Naive thymus-derived CD4-positive, alpha-beta T cell (primary cell): ENCODE data around the gene EFR3B. TPM values are rescaled to one million over a fixed set of nuclear protein-coding genes. Genes with fewer than 3 reads are reported as not detected.

ENCODE experiments used
- ATAC-seq: fragments of 150-1000 bp; cut with Tn5 transposase; 2 replicates; pipeline ENCODE4 v1.10.0; 2021; ENCODE audit warnings: mild to moderate bottlenecking, moderate library complexity
- CTCF ChIA-PET: fragments of 350-600 bp; sonication (Branson Sonifier 250); formaldehyde crosslinking; loops from one replicate; lab custom pipeline; 2021; ENCODE audit warnings: antibody characterized with exemption; lab: Charles Lee
- POLR2A ChIA-PET: fragments of 350-600 bp; sonication (Branson Sonifier 250); formaldehyde crosslinking; loops from one replicate; lab custom pipeline; 2021; ENCODE audit warnings: antibody characterized with exemption, inconsistent platforms; lab: Charles Lee
- DNase-seq, 9 donors: peaks; one replicate each; pipeline versions ENCODE4 v3.0.0 to v3.0.0-alpha.2; 2020 to 2022; ENCODE audit warnings: mixed read lengths in 1 of 9
- H3K27ac ChIP-seq: one replicate; pipeline ENCODE4 v1.7.0; 2013; ENCODE audit warnings: mild to moderate bottlenecking, low read depth, low read length, moderate library complexity
- H3K27me3 ChIP-seq, 2 donors: one replicate each; pipeline ENCODE4 v1.7.0; 2013; ENCODE audit warnings: low read length in 2 of 2, mild to moderate bottlenecking in 2 of 2, moderate library complexity in 2 of 2; ENCODE audit not compliant: control insufficient read depth in 2 of 2, insufficient read depth in 2 of 2
- H3K36me3 ChIP-seq, 3 experiments: 1 replicate in 2 of 3; 2 replicates in 1 of 3; pipeline ENCODE4 v1.7.0; 2013; ENCODE audit warnings: low read length in 3 of 3, mild to moderate bottlenecking in 3 of 3, moderate library complexity in 1 of 3; ENCODE audit not compliant: insufficient read depth in 3 of 3, control insufficient read depth in 2 of 3
- H3K4me1 ChIP-seq, 2 donors: one replicate each; pipeline ENCODE4 v1.7.0; 2013; ENCODE audit warnings: low read length in 2 of 2, mild to moderate bottlenecking in 2 of 2, moderate library complexity in 1 of 2; ENCODE audit not compliant: control insufficient read depth in 2 of 2, insufficient read depth in 2 of 2
- H3K4me3 ChIP-seq: 2 replicates; pipeline ENCODE4 v1.7.0; 2013; ENCODE audit warnings: mild to moderate bottlenecking, low read length
- H3K9me3 ChIP-seq, 3 experiments: 1 replicate in 2 of 3; 2 replicates in 1 of 3; pipeline ENCODE4 v1.7.0; 2013; ENCODE audit warnings: low read length in 3 of 3; ENCODE audit not compliant: control insufficient read depth in 2 of 3
- H3K27ac Mint-ChIP-seq, 9 donors: one replicate each; pipeline ENCODE4 v1.8.0; 2020 to 2022; ENCODE audit warnings: mixed read lengths in 9 of 9, mild to moderate bottlenecking in 8 of 9, moderate library complexity in 5 of 9, inconsistent platforms in 2 of 9
- H3K27me3 Mint-ChIP-seq, 5 donors: one replicate each; pipeline ENCODE4 v1.8.0; 2021 to 2022; ENCODE audit warnings: mixed read lengths in 5 of 5, mild to moderate bottlenecking in 1 of 5
- H3K36me3 Mint-ChIP-seq, 5 donors: one replicate each; pipeline ENCODE4 v1.8.0; 2020 to 2022; ENCODE audit warnings: mixed read lengths in 5 of 5, mild to moderate bottlenecking in 3 of 5, inconsistent platforms in 1 of 5
- H3K4me1 Mint-ChIP-seq, 7 donors: one replicate each; pipeline ENCODE4 v1.8.0; 2020 to 2022; ENCODE audit warnings: mixed read lengths in 7 of 7, mild to moderate bottlenecking in 3 of 7, inconsistent platforms in 1 of 7
- H3K4me3 Mint-ChIP-seq, 10 donors: one replicate each; pipeline ENCODE4 v1.8.0; 2020 to 2022; ENCODE audit warnings: mild to moderate bottlenecking in 10 of 10, mixed read lengths in 10 of 10, moderate library complexity in 6 of 10, inconsistent platforms in 2 of 10
- H3K9me3 Mint-ChIP-seq, 11 donors: one replicate each; pipeline ENCODE4 v1.8.0; 2020 to 2022; ENCODE audit warnings: mixed read lengths in 11 of 11, mild to moderate bottlenecking in 4 of 11, inconsistent platforms in 1 of 11, moderate library complexity in 1 of 11
- intact Hi-C, 2 donors: fragments of 100-400 bp; cut with micrococcal nuclease; formaldehyde crosslinking; loops; one replicate each; pipeline ENCODE4 v1.15.1; 2023
- polyA plus RNA-seq, 2 donors: library from polyadenylated mRNA; unstranded; fragments of 300-500 nt; fragmentation: Illumina TruSeq; gene quantifications; one replicate each; pipeline ENCODE4 v1.2.3, GENCODE V29; 2021
- total RNA-seq, 6 experiments: library from RNA in 5 of 6; stranded (reverse) in 5 of 6; gene quantifications; 1 replicate in 5 of 6; 2 replicates in 1 of 6; pipeline ENCODE4 v1.2.3 and lab custom pipeline; 2021 to 2026

EFR3B gene
- total and polyA plus RNA-seq, 7 experiments from 2014 or later = 0.05 to 0.10 (median 0.08) TPM; not detected in 3

- no peaks in the 10 kb centered on the region for H3K9me3 Mint-ChIP-seq
These were observed 129.0 kb downstream of the EFR3B start for GRCh38 chr2:25170888-25171287.

DNA sequence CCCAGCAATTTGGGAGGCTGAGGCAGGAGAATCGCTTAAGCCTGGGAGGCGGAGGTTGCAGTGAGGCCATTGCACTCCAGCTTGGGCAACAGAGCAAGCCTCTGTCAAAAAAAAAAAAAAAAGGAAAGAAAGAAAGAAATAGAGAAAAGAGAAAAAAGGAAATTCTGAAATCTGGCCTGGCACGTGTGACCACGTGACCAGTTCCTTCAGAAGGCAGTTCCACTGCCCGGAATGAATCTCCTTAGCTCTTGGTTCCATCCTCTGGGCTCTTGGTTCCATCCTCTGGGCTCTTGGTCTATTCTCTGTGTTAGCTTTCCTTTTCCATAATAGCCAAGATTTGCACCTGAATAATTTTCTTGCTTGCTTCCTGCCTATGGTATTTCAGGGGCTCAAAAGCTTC lies 131.8 kb downstream of the EFR3B start:
- ATAC-seq (no peak), DNase-seq (no peak)
- Histone ChIP-seq H3K9me3 (no peaks in the 10 kb centered on the region), H3K27me3 (no peaks in the 10 kb centered on the region), H3K4me3 (no peak overlapping the region), H3K27ac (no peak overlapping the region), H3K4me1 (no peaks in the 10 kb centered on the region), H3K36me3 (no peaks in the 10 kb centered on the region)
- Mint-ChIP-seq H3K9me3 (no peaks in the 10 kb centered on the region), H3K4me3 (no peak overlapping the region), H3K27me3 (peaks cover 30 to 64% (median 43%) of the 10 kb centered on the region in 5 donors), H3K27ac (no peak overlapping the region), H3K4me1 (peaks cover 0 to 16% (median 6%) of the 10 kb centered on the region in 7 donors), H3K36me3 (peaks cover 0 to 1% (median 0%) of the 10 kb centered on the region in 5 donors)
- ChIA-PET POLR2A (interaction anchor here (1.0 kb wide), 1 partner anchor 11 kb away, joined by 3 read pairs; no protein-coding TSS in a partner anchor), CTCF (interaction anchor here (0.8 kb wide), 1 partner anchor 8 kb away, joined by 3 read pairs; no protein-coding TSS in a partner anchor)
- intact Hi-C loops = no loop called here

More at GRCh38 chr2:25170888-25171287, 129.0 kb downstream of the EFR3B start:
- Histone ChIP-seq H3K27ac (no peak overlapping the region), H3K4me1 (no peaks in the 10 kb centered on the region), H3K4me3 (no peak overlapping the region), H3K27me3 (no peaks in the 10 kb centered on the region), H3K36me3 (no peaks in the 10 kb centered on the region), H3K9me3 (no peaks in the 10 kb centered on the region)
- peaks cover 25 to 82% (median 51%) of the 10 kb centered on the region in 5 donors for H3K27me3 Mint-ChIP-seq
- intact Hi-C loops = no loop called here
- CTCF ChIA-PET = no interaction called here
- no peak overlapping the region for H3K27ac Mint-ChIP-seq
- DNase-seq (no peak), ATAC-seq (no peak)
- peaks cover 0 to 3% (median 0%) of the 10 kb centered on the region in 5 donors for H3K36me3 Mint-ChIP-seq
- H3K4me3 Mint-ChIP-seq = no peak overlapping the region
- H3K4me1 Mint-ChIP-seq = peaks cover 6 to 34% (median 22%) of the 10 kb centered on the region in 7 donors
- POLR2A ChIA-PET = no interaction called here

GRCh38 chr2:25174192-25174861 lies 132.5 kb downstream of the EFR3B start:
- intact Hi-C loops = no loop called here
- no peak overlapping the region for H3K27ac Mint-ChIP-seq
- ChIA-PET CTCF (interaction anchor here (0.8 kb wide), 1 partner anchor 9 kb away, joined by 3 read pairs; no protein-coding TSS in a partner anchor), POLR2A (interaction anchor here (1.0 kb wide), 1 partner anchor 12 kb away, joined by 3 read pairs; no protein-coding TSS in a partner anchor)
- H3K4me3 Mint-ChIP-seq = no peak overlapping the region
- H3K9me3 ChIP-seq = no peaks in the 10 kb centered on the region
- DNase-seq = no peak
- H3K27me3 Mint-ChIP-seq = peaks cover 25 to 58% (median 37%) of the 10 kb centered on the region in 5 donors
- no peaks in the 10 kb centered on the region for H3K27me3 ChIP-seq
- ATAC-seq = no peak
- peaks cover 0 to 1% (median 0%) of the 10 kb centered on the region in 5 donors for H3K36me3 Mint-ChIP-seq
- peaks cover 0 to 10% (median 3%) of the 10 kb centered on the region in 7 donors for H3K4me1 Mint-ChIP-seq
- no peak overlapping the region for H3K4me3 ChIP-seq
- no peaks in the 10 kb centered on the region for H3K36me3 ChIP-seq
- H3K27ac ChIP-seq = no peak overlapping the region
- H3K9me3 Mint-ChIP-seq = no peaks in the 10 kb centered on the region
- H3K4me1 ChIP-seq = no peaks in the 10 kb centered on the region

DNA sequence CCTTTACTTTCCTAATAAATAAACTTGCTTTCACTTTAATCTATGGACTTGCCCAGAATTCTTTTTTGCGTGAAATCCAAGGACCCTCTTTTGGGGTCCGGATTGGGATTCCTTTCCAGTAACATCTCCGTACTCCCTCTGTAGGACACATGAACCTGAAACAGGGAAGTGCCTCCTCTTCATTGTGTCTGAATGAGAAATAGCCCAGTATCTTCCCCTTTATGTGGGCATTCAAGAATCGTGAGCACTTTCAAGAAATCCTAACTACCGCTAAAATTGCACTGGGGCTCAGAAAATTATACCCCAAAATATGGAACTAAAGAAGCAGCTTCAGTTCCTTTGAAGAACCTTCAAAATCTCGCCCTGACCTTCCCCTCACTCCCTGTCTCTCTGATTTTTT lies 134.3 kb downstream of the EFR3B start:
- ChIA-PET CTCF (no interaction called here), POLR2A (no interaction called here)
- DNase-seq (no peak), ATAC-seq (no peak)
- Histone ChIP-seq H3K27ac (no peak overlapping the region), H3K4me1 (no peaks in the 10 kb centered on the region), H3K27me3 (no peaks in the 10 kb centered on the region), H3K4me3 (no peak overlapping the region), H3K36me3 (no peaks in the 10 kb centered on the region), H3K9me3 (no peaks in the 10 kb centered on the region)
- Mint-ChIP-seq H3K4me1 (peaks cover 0 to 6% (median 3%) of the 10 kb centered on the region in 7 donors), H3K9me3 (no peaks in the 10 kb centered on the region), H3K27me3 (peaks cover 15 to 44% (median 23%) of the 10 kb centered on the region in 5 donors), H3K27ac (no peak overlapping the region), H3K4me3 (no peak overlapping the region), H3K36me3 (peaks cover 0 to 1% (median 0%) of the 10 kb centered on the region in 5 donors)
- intact Hi-C loops = no loop called here

GRCh38 chr2:25176541-25177181 lies 134.8 kb downstream of the EFR3B start:
- no peak overlapping the region for H3K27ac ChIP-seq
- DNase-seq = no peak
- Mint-ChIP-seq H3K4me3 (no peak overlapping the region), H3K27ac (no peak overlapping the region), H3K27me3 (peaks cover 15 to 40% (median 21%) of the 10 kb centered on the region in 5 donors), H3K36me3 (peaks cover 0 to 1% (median 0%) of the 10 kb centered on the region in 5 donors), H3K9me3 (no peaks in the 10 kb centered on the region), H3K4me1 (peaks cover 0 to 6% (median 3%) of the 10 kb centered on the region in 7 donors)
- POLR2A ChIA-PET = no interaction called here
- H3K9me3 ChIP-seq = no peaks in the 10 kb centered on the region
- intact Hi-C loops = no loop called here
- CTCF ChIA-PET = no interaction called here
- H3K4me3 ChIP-seq = no peak overlapping the region
- H3K36me3 ChIP-seq = no peaks in the 10 kb centered on the region
- no peak for ATAC-seq
- no peaks in the 10 kb centered on the region for H3K27me3 ChIP-seq
- no peaks in the 10 kb centered on the region for H3K4me1 ChIP-seq

- CTCF ChIA-PET = no interaction called here
- Mint-ChIP-seq H3K27me3 (peaks cover 15 to 37% (median 18%) of the 10 kb centered on the region in 5 donors), H3K27ac (no peak overlapping the region), H3K36me3 (peaks cover 0 to 1% (median 0%) of the 10 kb centered on the region in 5 donors), H3K4me1 (peaks cover 0 to 6% (median 3%) of the 10 kb centered on the region in 7 donors), H3K9me3 (peaks cover 0 to 3% (median 0%) of the 10 kb centered on the region in 11 donors), H3K4me3 (no peak overlapping the region)
- Histone ChIP-seq H3K9me3 (no peaks in the 10 kb centered on the region), H3K27me3 (no peaks in the 10 kb centered on the region), H3K36me3 (no peaks in the 10 kb centered on the region), H3K27ac (no peak overlapping the region), H3K4me1 (no peaks in the 10 kb centered on the region), H3K4me3 (no peak overlapping the region)
- DNase-seq (no peak), ATAC-seq (no peak)
- intact Hi-C loops = no loop called here
- POLR2A ChIA-PET = no interaction called here
These were observed 135.3 kb downstream of the EFR3B start for GRCh38 chr2:25177211-25177611.
